NCI-H2227 treated with DMSO at 0.1 percent for 48 hours (cell line): ENCODE results near the gene IGDCC3.
"Not testable (repeated sequence)": the region's sequence is repeated elsewhere in the genome, so short reads cannot be mapped to it uniquely, and the experiment has no call there.

Experiments
- DNase-seq: peaks from one replicate; lab custom pipeline; 2025; lab: John Stamatoyannopoulos, UW

Gene IGDCC3

DNA sequence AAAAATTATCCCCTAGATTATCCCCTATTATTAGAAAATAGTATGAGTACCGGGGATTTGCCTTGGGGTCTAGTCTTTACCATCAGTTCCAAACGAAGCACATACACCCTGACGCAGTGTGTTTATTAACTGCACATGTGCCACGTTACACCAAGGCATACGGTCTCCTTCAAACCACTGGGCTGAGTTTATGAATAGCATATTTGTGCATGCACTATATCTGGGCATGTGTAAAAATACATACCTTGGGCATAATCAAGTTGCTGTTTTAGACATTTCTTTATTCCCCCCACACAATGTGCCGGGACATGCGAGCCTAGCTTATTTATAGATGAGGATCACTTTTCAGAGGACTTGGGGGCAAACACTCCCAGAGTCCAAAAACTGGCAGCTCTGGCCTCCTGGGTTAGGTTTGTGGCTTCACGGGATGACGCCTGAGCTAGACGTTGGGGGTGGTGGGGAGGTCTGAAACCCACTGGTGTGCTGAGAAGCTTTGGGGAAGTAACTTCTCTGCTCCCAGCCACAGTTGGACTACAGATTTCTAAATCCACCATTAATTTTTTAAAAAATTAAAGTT lies 28.7 kb upstream of the IGDCC3 start:
- no peak for DNase-seq

DNA sequence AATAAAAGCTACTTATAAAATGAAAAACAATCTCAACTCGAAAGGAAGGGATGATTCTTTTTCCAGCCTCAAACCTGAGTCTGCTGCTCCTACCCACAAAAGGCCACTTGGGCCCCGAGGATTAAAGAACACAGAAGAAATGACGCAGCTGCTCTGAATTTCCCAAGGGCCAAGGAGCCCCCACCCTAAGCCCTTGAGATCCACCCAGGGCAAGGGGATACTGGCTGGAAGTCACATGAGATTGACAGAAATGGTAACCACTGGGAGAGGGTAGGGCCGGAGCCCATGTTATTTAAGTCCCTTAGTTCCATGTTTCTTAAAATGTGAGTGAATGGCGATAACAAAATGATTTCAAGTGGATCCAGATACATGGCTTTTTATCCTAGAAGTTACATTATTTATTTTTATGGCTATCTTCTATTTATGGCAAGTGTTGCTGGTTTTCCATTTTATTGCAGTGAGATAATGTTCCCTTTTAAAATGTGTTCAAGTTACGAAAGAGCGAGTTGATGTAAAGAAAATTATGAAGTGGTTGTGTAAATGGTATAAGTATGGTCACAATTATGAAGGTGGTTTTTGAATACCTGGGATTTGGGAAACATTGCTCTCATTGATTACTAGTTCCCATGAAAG lies 28.1 kb upstream of the IGDCC3 start:
- DNase-seq: no peak

DNA sequence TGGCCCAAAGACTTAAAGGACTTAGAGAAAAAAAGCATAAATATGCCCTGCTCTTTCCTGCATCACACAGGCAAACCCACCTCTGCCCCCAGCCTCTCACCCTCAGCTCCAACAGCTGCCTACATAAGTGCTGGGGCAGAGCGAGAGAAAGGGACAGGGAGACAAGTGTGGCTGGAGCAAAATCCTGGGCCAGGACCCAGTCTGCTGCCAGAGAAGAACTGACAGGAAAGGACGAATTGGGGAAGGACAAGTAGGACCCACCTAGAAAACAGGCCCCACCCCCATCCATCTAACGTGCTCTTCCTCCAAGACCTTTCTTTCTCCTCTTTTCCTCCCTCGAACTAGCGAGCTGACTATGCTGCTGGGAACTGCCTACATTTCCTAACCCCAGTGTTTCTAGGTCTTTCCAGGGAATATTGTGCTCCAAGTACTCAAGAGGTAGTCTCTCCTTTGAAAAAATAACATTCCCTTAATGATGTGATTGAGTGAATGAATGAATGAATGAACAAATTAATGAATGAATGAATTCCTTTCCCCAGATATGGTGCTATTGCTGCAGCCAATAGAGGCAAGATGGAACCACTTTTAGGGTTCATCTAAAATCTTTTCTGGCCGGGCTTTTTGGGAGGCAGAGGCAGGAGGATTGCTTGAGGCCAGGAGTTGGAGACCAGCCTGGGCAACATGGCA lies 26.5 kb upstream of the IGDCC3 start:
- DNase-seq: no peak

DNA sequence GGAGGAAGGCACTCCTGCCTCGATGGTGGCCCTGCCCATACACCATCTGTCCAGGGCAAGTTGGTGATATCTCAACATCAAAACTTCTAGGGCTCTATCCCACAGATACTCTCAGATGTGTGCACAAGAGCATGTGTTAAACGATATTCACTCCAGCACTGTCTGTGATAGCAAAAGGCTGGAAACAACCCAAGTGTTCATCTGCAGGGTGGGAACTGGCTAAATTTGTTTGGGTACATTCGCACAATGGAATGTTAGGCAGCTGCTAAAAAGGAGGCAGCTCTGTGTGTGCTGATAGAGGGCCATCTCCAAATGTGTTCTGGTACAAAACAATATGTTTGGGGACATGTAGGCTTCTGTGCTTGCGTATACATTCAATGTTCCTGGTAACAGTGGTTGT lies 25.2 kb upstream of the IGDCC3 start:
- no peak for DNase-seq

DNA sequence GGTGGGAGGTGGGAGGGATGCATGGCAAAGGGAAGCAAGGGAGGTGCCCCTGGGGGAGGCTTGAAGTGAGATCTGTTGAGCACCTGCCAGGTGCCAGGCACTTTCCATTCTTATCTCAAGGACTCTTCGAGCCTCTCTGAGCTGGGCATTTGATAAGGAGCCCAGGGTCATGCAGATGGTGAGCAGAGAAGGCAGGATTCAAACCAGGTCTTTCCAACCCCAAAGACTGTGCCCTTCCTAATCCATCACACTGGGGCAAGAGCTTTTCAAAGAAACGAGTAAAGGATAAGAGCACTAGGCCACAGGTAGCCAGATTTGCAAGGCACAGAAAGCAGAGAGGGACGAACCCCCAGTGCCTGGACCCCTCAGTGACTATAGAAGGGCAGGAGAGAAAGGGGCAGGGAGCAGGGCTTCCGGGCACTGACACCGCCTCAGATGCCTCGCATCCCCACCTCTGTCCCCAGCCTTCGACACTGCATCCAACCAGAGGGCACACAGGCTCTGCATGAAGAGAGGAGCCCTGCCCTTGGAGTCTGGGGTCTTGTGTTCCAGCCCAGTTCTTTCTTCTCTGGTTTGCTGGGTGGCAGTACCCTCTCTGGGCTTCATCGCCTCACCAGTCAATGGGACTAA lies 23.9 kb upstream of the IGDCC3 start:
- DNase-seq: no peak

DNA sequence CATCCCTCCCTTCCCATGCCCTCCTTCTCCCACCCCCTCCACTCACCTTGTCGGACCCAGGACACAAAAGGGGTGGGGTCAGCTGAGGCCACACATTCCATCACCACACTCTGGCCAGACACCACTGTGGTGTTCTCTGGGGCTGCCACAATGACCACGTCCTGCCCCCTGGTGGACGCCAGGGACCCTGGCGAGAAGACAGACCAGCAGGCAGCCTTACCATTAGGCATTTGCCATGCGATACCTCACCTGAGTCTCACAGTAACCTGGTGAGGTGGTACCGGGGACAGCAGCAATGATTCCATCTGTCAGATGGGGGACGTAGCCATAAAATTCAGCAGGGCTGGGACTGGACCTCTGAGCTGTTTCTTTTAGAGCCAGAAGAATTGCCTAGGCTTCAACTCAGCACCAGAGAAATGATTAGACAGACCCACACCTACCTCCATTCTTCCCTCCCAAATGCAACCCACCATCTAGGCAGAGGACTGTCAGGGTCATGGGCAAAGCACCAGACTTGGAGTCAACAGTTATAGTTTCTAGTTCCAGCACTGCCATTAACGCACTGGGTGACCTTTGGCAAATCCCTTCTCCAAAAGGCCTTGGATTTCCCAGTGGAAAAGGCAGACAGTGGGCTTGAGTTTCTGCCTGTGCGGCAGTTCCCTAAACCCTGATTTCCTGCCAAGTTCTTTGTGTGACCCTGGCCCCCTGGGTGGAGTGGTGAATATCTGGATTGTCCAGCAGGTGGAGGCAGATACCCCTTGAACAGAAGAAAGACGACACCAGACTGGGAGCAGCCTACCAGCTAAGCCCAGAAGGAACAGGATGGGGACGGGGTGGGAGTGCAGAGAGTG lies 23.2 kb upstream of the IGDCC3 start:
- DNase-seq: peak; percentile 70

DNA sequence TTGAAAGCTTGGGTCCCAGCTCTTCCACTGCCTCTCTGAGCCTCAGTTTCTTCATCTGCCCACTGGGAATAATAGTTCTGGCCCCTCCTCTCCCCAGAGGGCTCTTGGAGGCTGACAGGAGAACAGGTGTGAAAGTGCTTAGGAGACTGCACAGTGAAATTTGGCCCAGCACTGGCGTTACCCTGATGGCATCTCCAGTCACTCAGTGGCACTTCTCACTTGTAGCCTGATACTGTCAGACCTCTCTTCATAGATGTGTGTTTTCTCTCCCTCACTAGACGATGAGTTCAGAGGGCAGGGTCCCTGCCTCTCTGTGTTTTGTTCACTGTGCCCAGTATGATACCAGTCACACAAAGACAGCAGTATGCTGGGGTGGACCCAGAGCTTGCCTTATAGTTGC lies 22.2 kb upstream of the IGDCC3 start:
- no peak for DNase-seq

DNA sequence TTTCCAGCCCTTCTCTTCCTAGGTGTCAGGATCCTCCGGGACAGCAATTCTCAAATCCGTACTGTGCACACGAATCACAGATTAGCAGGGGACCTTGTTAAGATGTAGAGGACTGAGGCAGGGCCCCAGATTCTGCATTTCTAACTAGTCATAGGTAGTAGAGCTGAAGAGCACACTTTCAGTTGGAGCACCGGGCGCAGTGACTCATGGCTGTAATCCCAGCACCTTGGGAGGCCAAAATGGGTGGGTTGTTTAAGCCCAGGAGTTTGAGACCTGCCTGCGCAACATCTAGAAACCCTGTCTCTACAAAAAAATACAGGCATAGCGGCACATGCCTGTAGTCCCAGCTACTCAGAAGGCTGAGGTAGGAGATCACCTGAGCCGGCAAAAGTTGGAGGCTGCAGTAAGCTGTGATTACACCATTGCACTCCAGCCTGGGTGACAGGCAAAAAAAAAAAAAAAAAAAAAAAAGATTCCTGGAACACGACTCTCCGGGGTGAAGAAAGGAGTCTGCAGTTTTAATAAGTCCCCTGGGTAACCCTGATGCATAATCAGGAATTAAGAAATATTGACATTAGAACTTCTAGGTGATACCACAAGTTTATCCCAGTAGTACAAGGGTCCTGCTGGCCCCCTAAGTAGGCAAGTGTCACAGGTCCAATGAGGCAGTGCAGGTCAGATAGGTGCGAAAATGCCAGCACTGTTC lies 21.4 kb upstream of the IGDCC3 start:
- no peak for DNase-seq

DNA sequence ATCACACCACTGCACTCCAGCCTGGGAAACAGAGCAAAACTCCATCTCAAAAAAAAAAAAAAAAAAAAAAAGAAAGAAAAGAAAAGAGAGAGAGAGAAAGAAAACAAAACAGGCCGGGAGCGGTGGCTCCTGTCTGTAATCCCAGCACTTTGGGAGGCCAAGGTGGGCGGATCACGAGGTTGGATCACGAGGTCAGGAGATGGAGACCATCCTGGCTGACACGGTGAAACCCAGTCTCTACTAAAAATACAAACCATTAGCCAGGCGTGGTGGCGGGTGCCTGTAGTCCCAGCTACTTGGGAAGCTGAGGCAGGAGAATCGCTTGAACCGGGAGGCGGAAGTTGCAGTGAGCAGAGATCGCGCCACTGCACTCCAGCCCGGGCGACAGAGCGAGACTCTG lies 20.7 kb upstream of the IGDCC3 start:
- not testable (repeated sequence) for DNase-seq

DNA sequence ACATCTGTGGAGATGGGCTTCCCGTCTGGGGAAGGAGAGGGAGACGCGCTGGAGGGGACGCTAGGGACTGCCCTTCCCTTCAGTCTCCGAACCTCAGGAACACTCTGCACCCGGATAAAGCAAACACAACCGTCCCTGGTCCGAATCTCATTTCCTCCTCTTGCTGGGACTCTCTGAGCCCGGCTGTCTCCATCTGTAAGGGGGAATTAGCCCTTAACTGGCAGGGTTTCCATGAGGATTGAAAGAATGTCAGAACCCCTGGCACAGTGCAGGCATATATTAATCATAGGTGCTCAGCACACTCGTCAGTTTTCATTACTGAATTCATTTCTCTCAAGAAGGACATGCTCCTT lies 19.1 kb upstream of the IGDCC3 start:
- no peak for DNase-seq

DNA sequence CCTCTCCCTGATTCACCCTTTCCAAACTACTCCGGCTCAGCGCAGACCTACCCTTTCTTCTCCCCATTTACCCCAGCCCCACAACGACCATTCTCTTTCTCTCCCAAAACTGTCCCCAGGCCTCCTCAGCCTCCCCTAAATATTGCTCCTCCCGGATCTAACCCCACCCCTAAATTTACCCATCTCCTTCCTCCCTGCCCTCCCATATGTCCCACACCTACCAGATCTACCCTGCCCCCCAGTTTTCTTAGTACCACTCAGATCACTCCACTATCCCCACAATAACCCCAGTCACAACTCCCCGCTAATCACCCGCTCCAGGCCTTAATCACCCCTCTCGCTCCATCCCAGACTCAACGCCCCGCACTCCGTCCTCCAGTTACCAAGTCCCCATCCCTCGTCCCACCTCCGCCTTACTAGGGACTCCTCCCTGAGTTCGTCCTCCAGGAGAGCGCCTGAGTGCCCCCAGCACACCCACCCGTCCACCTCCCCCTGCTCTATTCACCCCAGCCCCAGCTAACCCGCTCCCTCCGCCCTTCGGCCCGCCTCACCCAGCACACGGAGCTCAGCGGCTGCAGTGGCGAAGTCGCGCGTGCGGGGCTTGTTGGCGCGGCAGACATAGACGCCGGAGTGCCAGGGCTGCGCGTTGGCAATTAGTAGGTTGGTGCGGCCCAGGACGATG lies 18.6 kb upstream of the IGDCC3 start:
- DNase-seq: no peak

DNA sequence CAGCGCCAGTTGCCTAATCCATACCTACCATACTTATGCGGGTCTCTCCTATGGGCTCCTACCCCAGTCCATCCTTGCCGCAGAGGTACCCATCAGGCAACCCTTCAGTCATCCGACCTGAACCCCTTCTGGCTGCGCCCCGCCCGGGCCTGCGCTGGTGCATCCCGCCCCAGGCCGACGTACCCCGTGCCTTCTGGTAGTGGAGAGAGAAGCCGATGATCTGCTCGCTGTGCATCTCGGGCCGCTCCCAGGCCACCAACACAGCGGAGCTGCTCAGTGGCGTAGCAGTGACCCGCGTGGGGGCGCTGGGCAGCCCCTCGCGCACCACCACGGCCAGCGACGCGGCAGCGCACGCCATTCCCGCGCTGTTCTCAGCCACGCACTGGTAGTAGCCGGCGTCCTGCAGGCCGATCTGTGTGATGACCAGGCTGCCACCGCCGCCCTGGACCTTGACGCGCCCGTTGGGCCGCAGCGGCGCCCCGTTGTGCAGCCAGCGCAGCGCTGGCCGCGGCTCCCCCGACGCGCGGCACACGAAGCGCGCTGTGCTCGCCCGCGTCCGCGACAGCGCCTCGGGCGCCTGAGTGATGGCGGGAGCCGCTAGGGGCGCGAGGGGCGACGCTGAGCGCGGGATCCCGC lies 17.9 kb upstream of the IGDCC3 start:
- DNase-seq: no peak

DNA sequence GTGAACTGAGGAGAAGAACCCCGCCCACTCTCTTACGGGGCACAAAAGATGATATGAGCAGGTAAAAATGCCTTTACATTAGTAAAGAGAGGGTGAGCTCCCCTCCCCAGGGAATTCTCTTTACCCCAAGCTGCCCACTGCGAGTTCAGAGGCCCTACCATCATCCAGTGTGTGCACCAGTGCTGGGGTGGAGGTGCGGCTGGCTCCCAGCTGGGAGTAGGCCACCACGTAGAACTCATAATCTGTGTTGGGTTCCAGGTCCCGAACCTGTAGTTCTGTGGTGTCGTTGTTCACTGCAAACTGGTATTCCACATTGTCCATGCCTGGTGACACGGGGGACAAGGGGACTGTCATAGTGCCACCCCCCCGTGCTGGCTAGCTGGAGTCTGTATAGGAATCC lies 17.1 kb upstream of the IGDCC3 start:
- no peak for DNase-seq

DNA sequence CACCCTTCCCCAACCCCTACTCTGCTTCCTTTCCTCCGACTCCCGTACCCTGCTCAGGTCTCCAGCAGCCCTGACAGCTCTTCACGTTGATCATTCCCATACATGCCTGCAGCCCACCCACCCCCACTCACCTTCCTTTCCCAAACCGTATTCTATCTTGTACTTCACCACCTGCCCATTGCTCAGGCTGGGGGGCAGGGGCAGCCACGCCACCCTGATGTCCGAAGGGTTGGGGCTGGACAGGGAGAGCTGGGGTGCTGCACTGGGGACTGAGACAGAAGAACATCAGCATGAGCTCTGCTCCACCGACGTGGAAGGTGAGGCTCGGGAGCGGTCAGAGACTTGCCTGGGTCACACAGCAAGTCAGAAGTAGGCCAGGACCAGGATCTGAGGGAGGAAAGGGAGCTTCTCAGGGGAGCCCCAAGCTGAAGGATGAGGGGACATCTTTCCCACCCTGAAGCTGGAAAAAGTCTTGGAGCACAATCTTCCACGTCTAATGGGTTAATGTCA lies 16.5 kb upstream of the IGDCC3 start:
- no peak for DNase-seq

DNA sequence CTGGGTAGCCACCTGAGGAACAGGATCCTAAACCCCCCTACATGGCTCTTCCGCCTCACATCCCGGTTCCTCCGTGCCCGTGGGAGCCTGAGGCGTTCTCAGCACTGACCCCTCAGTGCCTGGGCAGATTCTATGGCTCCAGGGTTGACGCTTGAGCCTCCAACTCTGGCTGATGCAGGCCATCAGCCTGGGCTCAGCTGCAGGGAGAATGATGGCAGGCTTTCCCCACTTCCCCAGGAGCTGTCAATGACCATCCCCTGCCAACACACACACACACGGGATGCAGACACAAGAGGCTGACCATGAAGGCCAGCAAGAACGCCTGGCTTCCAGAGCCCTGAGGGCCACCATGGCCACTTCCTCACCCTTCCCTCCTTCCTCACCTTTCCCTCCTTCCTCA lies 15.8 kb upstream of the IGDCC3 start:
- DNase-seq: no peak

DNA sequence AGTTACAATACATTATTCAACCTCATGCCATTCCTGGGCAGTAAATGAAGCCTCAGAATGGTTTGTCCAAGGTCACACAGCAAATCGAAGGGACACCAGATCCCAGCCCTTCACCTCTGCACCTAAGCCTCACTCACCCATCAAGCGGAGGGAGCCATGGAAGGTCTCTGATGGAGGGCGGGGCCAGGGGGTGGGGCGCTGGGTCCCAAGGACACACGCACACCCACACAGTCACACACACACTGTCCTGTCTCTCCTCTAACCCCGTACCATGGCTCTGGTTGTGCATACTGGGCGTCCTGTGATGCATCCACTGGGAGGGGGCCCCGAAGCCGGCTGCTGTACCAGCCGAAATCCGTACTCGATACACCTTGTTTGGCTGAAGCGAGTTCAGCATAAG lies 15.3 kb upstream of the IGDCC3 start:
- DNase-seq: no peak

DNA sequence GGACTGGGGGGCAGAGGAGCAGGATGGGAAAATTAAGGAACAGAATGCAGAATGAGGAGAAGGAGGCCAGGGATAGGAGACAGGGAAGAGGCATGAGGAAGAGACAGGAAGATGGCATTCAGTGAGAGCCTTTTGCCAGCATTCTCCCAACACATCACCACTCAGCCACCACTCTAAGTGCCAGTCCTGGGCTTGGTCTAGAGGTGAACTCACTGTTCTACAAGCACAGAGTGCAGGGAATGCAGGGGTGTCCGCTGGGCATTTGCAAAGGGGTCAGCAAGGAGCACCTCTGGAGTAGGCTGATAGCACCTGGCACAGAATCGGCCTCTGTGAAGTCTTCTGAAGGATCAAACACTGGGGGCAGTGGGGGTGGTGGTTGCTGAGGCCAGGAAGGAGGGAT lies 14.6 kb upstream of the IGDCC3 start:
- no peak for DNase-seq

DNA sequence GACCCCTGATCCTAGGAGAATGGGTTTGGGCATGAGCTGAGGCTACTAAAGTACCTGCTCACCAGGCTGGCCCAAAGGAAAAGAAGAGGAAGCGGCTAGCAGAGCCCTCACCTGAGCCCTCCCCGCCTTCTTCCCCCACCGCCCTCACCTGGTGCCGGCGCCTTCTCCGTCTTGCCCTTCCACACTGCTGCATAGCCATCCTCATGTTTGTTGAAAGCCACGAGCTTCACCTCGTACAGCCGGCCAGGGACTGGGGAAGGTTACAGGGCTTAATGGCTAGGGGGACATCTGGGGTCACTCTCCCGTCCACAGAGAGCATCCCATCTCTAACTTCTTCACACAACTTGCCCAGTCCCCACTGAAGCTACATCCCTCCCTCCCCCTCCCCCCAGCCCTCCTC lies 13.9 kb upstream of the IGDCC3 start:
- DNase-seq: no peak

DNA sequence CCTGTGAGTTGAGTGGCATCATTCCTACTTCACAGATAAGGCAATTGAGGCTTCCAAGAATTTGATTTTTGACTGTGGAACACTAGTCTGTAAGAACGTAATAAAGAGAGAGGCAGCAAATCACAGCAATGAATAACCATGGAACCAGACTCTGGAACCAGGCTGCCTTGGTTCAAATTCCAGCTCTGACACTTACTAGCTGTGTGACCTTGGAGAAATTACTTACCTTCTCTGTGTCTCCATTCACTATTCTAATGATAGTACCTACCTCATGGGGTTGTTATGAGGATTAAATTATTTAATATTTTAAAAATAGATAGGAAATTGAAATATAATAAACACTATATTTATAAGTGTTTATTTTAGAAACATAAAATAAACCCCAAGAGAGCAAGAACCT lies 12.6 kb upstream of the IGDCC3 start:
- no peak for DNase-seq

DNA sequence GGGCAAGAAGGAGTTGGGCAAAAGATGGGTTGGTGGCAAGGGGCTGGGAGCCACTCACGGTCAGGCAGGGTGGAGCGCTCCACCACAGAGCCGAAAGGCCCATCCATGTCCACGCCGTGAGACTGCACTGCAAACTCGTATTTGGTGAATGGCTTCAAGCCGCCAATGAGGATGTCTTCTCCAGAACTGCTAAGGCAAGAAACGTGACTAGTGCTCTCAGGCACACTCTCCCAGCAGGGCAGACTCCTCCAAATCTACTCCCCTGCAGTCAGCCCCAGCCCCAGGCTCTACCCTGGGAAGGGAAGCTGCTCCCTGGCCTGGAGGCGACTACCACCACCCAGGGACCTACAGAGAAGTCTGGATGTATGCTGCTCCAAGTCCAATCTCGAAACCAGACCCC lies 11.4 kb upstream of the IGDCC3 start:
- DNase-seq: no peak
